Hepatocyte (in vitro differentiated cells): ENCODE results near the gene RECK. TPM values are rescaled to one million over a fixed set of nuclear protein-coding genes. Genes with fewer than 3 reads are reported as not detected.

ENCODE experiments used
- DNase-seq: peaks from one replicate; pipeline ENCODE4 v3.0.0-alpha.2; 2016; ENCODE audit warnings: low spot score
- H2AFZ ChIP-seq: fragments of 200-600 bp; sonication (generic); 2 replicates; pipeline ENCODE4 v1.6.0; 2016; ENCODE audit warnings: antibody characterized with exemption, mild to moderate bottlenecking
- H3K27ac ChIP-seq: fragments of 200-600 bp; sonication (generic); 2 replicates; pipeline ENCODE4 v1.5.1; 2016; ENCODE audit warnings: mild to moderate bottlenecking
- H3K27me3 ChIP-seq: fragments of 200-600 bp; sonication (generic); 2 replicates; pipeline ENCODE4 v1.6.1; 2016
- H3K36me3 ChIP-seq: fragments of 200-600 bp; sonication (generic); replicated peaks from 2 replicates; pipeline ENCODE4 v1.5.1; 2016; ENCODE audit warnings: low read depth; ENCODE audit not compliant: insufficient read depth
- H3K4me1 ChIP-seq: fragments of 200-600 bp; sonication (generic); 2 replicates; pipeline ENCODE4 v1.5.1; 2016; ENCODE audit warnings: mild to moderate bottlenecking, moderate library complexity; ENCODE audit not compliant: insufficient read depth
- H3K4me2 ChIP-seq: fragments of 200-600 bp; sonication (generic); 2 replicates; pipeline ENCODE4 v1.6.0; 2016
- H3K4me3 ChIP-seq: fragments of 200-600 bp; sonication (generic); 2 replicates; pipeline ENCODE4 v1.5.1; 2016; ENCODE audit warnings: mild to moderate bottlenecking
- H3K79me2 ChIP-seq: fragments of 200-600 bp; sonication (generic); 2 replicates; pipeline ENCODE4 v1.6.0; 2017; ENCODE audit warnings: mild to moderate bottlenecking
- H3K9me2 ChIP-seq: fragments of 200-600 bp; sonication (generic); replicated peaks from 2 replicates; pipeline ENCODE4 v1.6.0; 2017; ENCODE audit warnings: mild to moderate bottlenecking; ENCODE audit not compliant: insufficient read depth
- H3K9me3 ChIP-seq: fragments of 200-600 bp; sonication (generic); 2 replicates; pipeline ENCODE4 v1.5.1; 2016; ENCODE audit warnings: low read depth, mild to moderate bottlenecking
- H4K20me1 ChIP-seq: fragments of 200-600 bp; sonication (generic); 2 replicates; pipeline ENCODE4 v1.6.0; 2016; ENCODE audit warnings: mild to moderate bottlenecking; ENCODE audit not compliant: insufficient read depth, poor library complexity, severe bottlenecking
- EZH2 ChIP-seq: fragments of 200-600 bp; sonication (generic); IDR thresholded peaks from 2 replicates; pipeline ENCODE4 v1.6.1; 2016; ENCODE audit warnings: antibody characterized with exemption, mild to moderate bottlenecking, borderline replicate concordance
- EZH2phosphoT487 ChIP-seq: fragments of 200-600 bp; sonication (generic); IDR thresholded peaks from one replicate; pipeline ENCODE4 v1.6.1; 2018; ENCODE audit warnings: antibody characterized with exemption, mild to moderate bottlenecking, low read depth, moderate library complexity; ENCODE audit not compliant: unreplicated experiment, severe bottlenecking
- WGBS: methylation state at CpG from one replicate; pipeline ENCODE4 v1.1.6; 2016; ENCODE audit warnings: low lambda C conversion rate; ENCODE audit errors: missing lambda C conversion rate; 5-methylcytosine and 5-hydroxymethylcytosine counted together
- polyA plus RNA-seq: library from polyadenylated mRNA; unstranded; fragments of >200 nt; fragmentation: Nextera tagmentation; extraction: Ambion mirVana; gene quantifications from 2 replicates; pipeline ENCODE4 v1.2.1, GENCODE V29; 2016
- total RNA-seq: library from RNA; depleted of rRNA; stranded (reverse); fragments of >200 nt; gene quantifications from 2 replicates; pipeline ENCODE4 v1.2.3, GENCODE V29; 2014
- TF ChIP-seq, protein P1 (sequence below): fragments of 200-600 bp; sonication (generic); IDR thresholded peaks from 2 replicates; pipeline ENCODE4 v1.5.1; 2016; ENCODE audit warnings: antibody characterized with exemption, mild to moderate bottlenecking; ENCODE audit not compliant: poor library complexity

RECK gene
- total and polyA plus RNA-seq, 2 experiments from 2014 or later, result 13.5 to 15.3 TPM

DNA sequence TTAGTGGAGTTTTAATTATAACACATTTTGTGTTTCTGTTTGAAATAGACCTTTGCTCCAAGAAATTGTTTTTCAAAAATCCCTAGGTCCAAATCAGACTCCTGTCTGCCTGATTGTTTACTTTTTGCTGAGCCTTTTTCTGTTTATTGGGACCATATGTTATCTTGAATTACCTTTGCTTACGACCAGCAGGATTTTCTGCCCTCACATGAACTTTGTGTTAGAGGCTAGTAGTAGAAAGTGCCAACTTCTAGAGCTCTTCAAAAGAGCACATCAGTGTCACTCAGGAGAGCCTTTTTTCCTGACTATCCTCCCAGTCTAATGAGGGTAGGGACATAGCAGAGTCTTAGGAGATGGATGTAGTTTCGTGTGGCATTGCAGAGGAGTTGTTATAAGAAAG lies 10.2 kb downstream of the RECK start:
- Histone ChIP-seq H3K36me3 (no peaks in the 10 kb centered on the region), H3K79me2 (peaks cover 22% of the 10 kb centered on the region), H3K27me3 (no peaks in the 10 kb centered on the region), H3K4me2 (no peak overlapping the region), H3K4me3 (no peak overlapping the region), H3K9me3 (no peaks in the 10 kb centered on the region), H3K4me1 (no peaks in the 10 kb centered on the region), H2AFZ (no peak overlapping the region), H3K27ac (no peak overlapping the region), H4K20me1 (peaks cover 3% of the 10 kb centered on the region), H3K9me2 (no peaks in the 10 kb centered on the region)
- 43% methylated on average over 2 of the region's 2 CpGs for WGBS
- no peak for TF ChIP-seq EZH2phosphoT487
- TF ChIP-seq EZH2, result no peak
- TF ChIP-seq, protein P1, sequence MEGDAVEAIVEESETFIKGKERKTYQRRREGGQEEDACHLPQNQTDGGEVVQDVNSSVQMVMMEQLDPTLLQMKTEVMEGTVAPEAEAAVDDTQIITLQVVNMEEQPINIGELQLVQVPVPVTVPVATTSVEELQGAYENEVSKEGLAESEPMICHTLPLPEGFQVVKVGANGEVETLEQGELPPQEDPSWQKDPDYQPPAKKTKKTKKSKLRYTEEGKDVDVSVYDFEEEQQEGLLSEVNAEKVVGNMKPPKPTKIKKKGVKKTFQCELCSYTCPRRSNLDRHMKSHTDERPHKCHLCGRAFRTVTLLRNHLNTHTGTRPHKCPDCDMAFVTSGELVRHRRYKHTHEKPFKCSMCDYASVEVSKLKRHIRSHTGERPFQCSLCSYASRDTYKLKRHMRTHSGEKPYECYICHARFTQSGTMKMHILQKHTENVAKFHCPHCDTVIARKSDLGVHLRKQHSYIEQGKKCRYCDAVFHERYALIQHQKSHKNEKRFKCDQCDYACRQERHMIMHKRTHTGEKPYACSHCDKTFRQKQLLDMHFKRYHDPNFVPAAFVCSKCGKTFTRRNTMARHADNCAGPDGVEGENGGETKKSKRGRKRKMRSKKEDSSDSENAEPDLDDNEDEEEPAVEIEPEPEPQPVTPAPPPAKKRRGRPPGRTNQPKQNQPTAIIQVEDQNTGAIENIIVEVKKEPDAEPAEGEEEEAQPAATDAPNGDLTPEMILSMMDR, result no peak
- no peak for DNase-seq

DNA sequence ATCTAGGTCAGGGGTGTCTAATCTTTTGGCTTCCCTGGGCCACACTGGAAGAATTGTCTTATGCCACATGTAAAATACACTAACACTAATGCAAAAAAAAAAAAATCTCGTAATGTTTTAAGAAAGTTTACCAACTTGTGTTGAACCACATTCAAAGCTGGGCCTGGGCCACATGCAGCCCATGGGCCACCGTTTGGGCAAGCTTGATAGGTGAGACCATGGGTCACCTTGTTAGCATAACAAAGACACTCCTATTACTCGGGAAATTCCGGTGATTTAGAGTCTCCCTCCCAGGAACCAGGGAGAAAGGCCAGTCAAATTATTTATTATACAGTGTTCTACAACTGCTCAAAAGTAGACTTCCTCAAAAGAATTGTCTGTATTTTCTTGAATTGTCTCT lies 12.7 kb downstream of the RECK start:
- WGBS, result 73% methylated on average over 4 of the region's 4 CpGs
- no peak overlapping the region for H3K27ac ChIP-seq
- no peak for DNase-seq
- H3K4me1 ChIP-seq, result peaks cover 7% of the 10 kb centered on the region
- no peaks in the 10 kb centered on the region for H3K9me2 ChIP-seq
- peaks cover 10% of the 10 kb centered on the region for H3K79me2 ChIP-seq
- no peaks in the 10 kb centered on the region for H3K27me3 ChIP-seq
- no peak for TF ChIP-seq EZH2phosphoT487
- no peak for TF ChIP-seq EZH2
- TF ChIP-seq, protein P1, result no peak
- no peak overlapping the region for H3K4me3 ChIP-seq
- H3K36me3 ChIP-seq, result no peaks in the 10 kb centered on the region
- peaks cover 3% of the 10 kb centered on the region for H4K20me1 ChIP-seq
- no peak overlapping the region for H3K4me2 ChIP-seq
- H3K9me3 ChIP-seq, result no peaks in the 10 kb centered on the region
- H2AFZ ChIP-seq, result no peak overlapping the region

DNA sequence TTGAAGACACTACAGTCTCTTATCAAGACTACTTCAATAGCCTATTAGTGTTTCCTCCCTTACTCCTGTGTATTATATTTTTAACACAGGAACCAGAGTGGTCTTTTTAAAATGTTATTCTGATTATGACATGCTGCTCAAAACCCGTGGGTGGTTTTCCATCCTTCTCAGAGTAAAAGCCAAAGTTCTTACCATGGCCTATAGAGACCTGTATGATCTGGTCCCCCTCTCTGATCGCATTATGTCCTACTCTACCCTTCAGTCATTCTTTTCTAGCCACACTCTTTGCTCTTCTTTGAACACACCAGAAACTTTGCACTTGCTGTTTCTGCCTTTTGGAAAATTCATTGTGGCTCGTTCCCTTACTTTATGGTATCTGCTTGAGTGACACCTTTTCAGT lies 13.8 kb downstream of the RECK start:
- H3K27me3 ChIP-seq, result no peaks in the 10 kb centered on the region
- H3K27ac ChIP-seq, result no peak overlapping the region
- WGBS, result 87% methylated on average over 3 of the region's 3 CpGs
- peaks cover under 1% of the 10 kb centered on the region for H3K79me2 ChIP-seq
- H4K20me1 ChIP-seq, result peaks cover 3% of the 10 kb centered on the region
- H2AFZ ChIP-seq, result no peak overlapping the region
- H3K9me2 ChIP-seq, result no peaks in the 10 kb centered on the region
- H3K4me3 ChIP-seq, result no peak overlapping the region
- H3K36me3 ChIP-seq, result no peaks in the 10 kb centered on the region
- H3K4me2 ChIP-seq, result no peak overlapping the region
- DNase-seq, result no peak
- H3K4me1 ChIP-seq, result peaks cover 7% of the 10 kb centered on the region
- no peaks in the 10 kb centered on the region for H3K9me3 ChIP-seq
- TF ChIP-seq EZH2phosphoT487 (no peak), EZH2 (no peak)
- TF ChIP-seq, protein P1, result no peak

DNA sequence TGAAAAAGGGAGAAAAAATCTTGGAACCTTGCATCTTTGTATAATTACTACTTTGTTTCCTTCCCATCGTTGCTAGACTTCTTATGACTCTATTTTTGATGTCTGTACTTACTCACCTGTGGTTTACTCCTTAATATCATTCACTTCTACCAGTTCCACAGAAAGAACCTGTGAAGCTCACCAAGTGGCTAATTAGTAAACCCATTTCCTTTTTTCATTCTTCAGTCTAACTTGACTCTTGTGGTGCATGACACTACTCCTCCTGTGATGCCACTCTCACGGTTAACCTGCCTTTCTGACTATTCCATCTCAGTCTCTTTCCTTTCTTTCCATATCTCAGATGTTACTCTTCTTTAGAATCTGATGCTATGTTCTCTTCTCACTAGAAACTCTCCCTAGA lies 14.6 kb downstream of the RECK start:
- DNase-seq, result no peak
- H3K4me1 ChIP-seq, result peaks cover 7% of the 10 kb centered on the region
- no peak overlapping the region for H3K4me3 ChIP-seq
- H3K36me3 ChIP-seq, result no peaks in the 10 kb centered on the region
- WGBS, result 97% methylated on average over 2 of the region's 2 CpGs
- no peak overlapping the region for H3K27ac ChIP-seq
- H3K9me3 ChIP-seq, result no peaks in the 10 kb centered on the region
- H4K20me1 ChIP-seq, result peaks cover 3% of the 10 kb centered on the region
- no peak overlapping the region for H2AFZ ChIP-seq
- no peak overlapping the region for H3K4me2 ChIP-seq
- TF ChIP-seq, protein P1, result no peak
- TF ChIP-seq EZH2phosphoT487, result no peak
- no peaks in the 10 kb centered on the region for H3K9me2 ChIP-seq
- no peaks in the 10 kb centered on the region for H3K27me3 ChIP-seq
- no peaks in the 10 kb centered on the region for H3K79me2 ChIP-seq
